ENCODE results near the gene SLAIN1. TPM values are rescaled to one million over a fixed set of nuclear protein-coding genes. Genes with fewer than 3 reads are reported as not detected.
"Not testable (repeated sequence)": the region's sequence is repeated elsewhere in the genome, so short reads cannot be mapped to it uniquely, and the experiment has no call there.

Gene SLAIN1
- 6.0 TPM for total RNA-seq
- long read RNA-seq, transcript SLAIN1-206 (7 exons, 2,855 nt), result major isoform, 9 of 13 reads
- long read RNA-seq, partial matches to known transcripts, result 0 of 13 reads
- long read RNA-seq, other reads (novel, unspliced or antisense), result 4 of 13 reads

DNA sequence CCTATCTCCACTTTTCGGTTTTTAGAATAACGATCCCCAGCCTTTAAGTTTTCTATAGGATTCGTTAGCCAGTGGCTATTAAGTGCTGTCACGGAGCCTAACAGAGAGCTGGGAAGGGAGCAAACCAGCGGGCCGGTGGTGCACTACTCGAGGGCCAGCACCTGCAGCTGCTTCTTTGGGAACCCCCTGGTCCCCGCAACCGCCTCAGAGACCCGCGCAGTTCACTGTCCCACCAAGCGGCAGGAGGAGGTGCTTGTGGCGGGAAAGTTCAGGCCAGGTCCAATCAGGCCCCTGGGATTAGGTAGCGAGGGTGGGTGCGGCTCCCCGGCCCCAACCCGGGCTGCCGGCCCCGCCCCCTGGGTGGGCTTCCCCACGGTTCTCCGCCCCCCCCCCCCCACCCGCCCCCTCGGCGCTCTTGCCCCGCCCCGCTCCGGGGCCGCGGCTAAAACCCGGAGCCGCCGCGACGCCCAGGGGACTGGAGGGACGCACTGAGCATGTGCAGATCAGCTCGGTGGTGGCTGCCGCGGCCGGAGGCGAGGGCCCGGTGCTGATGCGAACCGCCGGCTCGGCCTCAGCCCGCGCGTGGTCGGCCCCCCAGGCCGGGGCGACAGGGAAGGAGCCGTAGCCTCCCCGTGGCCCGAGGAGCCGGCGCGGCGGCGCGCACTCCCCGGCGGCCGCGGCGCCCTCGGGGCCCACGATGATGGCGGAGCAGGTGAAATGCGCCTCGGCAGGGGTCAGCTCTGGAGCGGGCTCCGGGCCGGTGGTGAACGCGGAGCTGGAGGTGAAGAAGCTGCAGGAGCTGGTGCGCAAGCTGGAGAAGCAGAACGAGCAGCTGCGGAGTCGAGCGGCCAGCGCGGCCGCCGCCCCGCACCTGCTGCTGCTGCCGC is at the start of gene SLAIN1:
TSS of gene SLAIN1 (plus strand) at position 471 of the 887 bp plus-strand sequence. CDS start at position 698, 227 bp downstream.
- peak; percentile 95 for ATAC-seq (ENCODE audit: poor library complexity)
- DNase-seq, result peak; percentile 86
- intact Hi-C loops (cut with DNase I), result no loop called here

DNA sequence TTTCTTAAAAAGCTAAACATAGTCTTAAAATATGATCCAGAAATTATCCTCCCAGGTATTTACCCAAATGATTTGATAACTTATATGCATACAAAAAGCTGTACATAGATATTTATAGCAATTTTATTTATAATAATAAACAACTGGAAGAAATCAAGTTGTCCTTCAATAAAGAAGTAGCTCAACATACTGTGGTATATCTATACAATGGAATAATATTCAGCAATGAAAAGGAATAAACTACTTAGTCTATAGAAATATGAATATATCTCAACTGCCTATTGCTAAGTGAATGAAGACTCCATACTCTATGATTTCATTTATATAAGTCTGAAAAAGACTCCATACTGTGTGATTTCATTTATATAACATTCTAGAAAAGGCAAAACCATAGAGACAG is 47.1 kb upstream of the SLAIN1 start:
- no peak for DNase-seq
- ATAC-seq (ENCODE audit: poor library complexity), result no peak
- intact Hi-C loops (cut with DNase I), result no loop called here

DNA sequence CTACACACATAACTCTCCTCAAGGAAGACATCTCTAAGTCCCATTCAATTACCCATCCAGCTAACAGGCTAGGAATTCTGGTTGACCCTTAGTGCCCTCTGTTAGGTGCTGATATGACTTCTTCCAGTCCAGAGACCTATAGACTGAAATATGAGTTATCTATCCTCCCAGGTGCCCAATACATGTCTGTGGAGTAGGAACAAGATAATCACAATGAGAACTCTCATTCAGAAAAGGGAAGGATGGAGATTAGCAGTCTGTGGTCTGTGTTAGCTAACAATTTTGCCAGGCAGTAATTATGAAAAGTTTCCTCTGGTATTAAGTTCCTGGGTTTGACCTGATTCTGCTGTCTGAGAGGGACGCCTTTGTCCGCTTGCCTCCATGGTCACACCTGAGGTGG is 44.2 kb upstream of the SLAIN1 start:
- no peak for ATAC-seq (ENCODE audit: poor library complexity)
- intact Hi-C loops (cut with DNase I), result no loop called here
- DNase-seq, result no peak

DNA sequence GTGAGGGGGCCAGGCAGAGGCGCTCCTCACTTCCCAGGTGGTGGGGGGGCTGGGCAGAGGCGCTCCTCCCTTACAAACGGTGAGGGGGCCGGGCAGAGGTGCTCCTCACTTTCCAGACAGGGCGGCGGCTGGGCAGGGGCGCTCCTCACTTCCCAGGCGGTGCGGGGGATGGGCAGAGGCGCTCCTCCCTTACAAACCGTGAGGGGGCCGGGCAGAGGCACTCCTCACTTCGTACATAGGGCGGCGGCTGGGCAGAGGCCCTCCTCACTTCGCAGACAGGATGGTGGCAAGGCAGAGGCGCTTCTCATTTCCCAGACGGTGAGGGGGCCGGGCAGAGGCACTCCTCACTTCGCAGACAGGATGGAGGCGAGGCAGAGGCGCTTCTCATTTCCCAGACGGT is 37.5 kb upstream of the SLAIN1 start:
- ATAC-seq (ENCODE audit: poor library complexity); DNase-seq; intact Hi-C loops (cut with DNase I): not testable (repeated sequence)

DNA sequence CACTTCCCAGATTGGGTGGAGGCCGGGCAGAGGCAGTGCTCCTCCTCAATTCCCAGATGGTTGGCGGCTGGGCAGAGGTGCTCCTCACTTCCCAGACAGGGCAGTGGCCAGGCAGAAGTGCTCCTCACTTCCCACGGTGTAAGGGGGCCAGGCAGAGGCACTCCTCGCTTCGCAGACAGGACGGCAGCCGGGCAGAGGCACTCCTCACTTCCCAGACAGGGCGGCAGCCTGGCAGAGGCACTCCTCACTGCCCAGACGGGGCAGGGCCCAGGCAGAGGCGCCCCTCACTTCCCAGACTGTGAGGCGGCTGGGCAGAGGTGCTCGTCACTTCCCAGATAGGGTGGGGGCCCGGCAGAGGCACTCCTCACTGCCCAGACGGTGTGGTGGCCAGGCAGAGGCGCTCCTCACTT is 36.6 kb upstream of the SLAIN1 start:
- DNase-seq (no peak), ATAC-seq (ENCODE audit: poor library complexity) (no peak)
- intact Hi-C loops (cut with DNase I), result no loop called here

DNA sequence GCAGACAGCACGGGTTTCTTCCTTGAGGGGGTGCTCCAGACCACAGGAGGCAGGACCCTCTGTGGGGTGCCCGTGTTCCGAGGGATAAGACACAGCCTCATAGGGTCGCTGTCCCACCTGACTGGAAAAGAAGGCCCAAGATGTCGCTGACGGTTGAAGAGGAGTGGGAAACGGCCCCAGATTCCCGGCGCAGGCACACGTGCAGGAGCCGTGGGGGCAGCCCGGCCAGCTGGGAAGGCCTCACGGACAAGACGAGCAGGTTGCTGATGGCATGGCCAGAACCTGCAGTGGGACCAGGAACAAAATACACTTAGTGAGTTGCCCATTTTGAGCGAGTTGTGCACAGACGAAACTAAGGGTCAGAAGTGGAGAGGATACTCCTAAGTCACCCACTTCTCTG is 35.2 kb upstream of the SLAIN1 start:
- ATAC-seq (ENCODE audit: poor library complexity), result not testable (repeated sequence)

DNA sequence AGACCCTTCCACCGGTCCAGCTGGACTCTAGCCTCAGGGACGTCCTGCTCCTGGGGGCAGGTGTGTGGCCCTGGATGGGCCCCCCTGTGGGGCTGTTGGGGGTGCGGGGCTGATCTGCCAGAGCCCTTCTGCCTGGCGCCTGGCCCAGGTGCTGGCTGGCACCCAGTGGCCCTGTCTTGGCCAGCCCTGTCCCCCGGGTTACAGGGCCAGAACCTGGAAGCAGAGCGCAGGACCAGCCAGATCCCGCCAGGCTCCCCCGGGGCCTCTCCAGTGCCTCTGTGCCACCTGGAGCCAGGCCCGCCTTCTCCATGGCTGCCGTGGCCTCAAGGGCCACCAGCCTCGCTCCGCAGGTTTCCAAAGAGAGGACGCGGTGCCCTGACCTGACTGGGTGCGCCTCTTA is 34.7 kb upstream of the SLAIN1 start:
- intact Hi-C loops (cut with DNase I); ATAC-seq (ENCODE audit: poor library complexity); DNase-seq: not testable (repeated sequence)

More for the DNA sequence above, 35.2 kb upstream of the SLAIN1 start:
- intact Hi-C loops (cut with DNase I); DNase-seq: not testable (repeated sequence)

DNA sequence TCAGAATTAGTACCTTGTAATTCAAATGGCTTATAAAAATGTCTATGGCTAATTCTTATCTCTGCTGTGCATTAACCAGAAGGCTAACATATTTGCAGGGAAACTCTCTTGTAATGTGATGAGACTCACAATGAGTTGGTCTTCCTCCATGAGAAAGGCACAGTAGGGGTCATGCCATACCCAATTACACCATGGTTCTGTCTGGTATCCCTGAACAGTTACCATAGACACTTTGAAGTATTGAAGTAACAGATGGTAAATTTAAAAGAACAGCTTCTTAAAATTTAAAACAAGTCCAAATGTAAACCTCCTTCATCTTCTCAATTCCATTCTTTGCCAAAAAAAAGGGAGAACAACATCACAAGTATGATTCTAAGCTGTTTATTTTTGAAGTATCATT is 22.6 kb upstream of the SLAIN1 start:
- DNase-seq (no peak), ATAC-seq (ENCODE audit: poor library complexity) (no peak)
- intact Hi-C loops (cut with DNase I), result no loop called here

DNA sequence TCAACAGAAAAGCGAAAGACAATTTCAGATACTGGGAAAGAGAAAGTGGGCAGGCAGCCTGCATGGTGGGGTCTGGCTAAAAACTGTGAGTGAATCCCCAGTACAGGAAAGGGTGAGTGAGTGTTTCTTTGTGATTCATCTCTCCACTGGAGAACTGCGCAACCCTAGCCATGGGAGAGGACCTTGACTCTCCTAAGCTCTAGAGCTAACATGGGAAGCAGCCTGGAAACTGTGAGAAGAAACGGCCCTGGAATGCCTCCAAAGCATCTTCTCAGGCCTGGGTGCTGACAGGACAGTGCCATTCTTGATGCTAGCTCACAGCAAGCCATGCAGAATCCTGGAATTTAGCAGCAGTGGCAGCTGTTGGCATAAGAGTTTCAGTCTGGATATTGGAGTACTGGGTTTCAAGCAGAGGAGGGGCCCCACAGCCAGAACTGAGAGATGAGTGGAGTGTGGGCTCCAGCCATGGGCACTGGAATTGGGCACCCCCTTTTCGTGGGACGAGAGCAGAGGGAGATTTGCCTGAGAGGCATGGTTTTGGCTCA is 18.7 kb upstream of the SLAIN1 start:
- ATAC-seq (ENCODE audit: poor library complexity) (no peak), DNase-seq (no peak)
- intact Hi-C loops (cut with DNase I), result no loop called here

DNA sequence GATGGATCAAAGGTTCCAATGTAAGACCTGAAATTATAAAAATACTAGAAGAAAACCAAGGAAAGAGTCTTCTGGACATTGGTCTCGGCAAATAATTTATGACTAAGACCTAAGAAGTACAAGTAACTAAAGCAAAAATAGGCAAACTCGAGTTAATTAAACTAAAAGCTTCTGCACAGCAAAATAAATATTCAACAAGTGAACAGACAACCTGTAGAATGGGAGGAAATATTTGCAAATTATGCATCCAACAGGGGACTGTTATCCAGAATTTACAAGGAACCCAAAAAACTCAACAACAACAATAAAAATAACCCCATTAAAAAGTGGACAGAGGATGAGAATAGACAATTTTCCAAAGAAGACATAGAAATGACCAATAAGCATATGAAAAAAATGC is 9.7 kb upstream of the SLAIN1 start:
- DNase-seq (no peak), ATAC-seq (ENCODE audit: poor library complexity) (no peak)
- intact Hi-C loops (cut with DNase I), result no loop called here

DNA sequence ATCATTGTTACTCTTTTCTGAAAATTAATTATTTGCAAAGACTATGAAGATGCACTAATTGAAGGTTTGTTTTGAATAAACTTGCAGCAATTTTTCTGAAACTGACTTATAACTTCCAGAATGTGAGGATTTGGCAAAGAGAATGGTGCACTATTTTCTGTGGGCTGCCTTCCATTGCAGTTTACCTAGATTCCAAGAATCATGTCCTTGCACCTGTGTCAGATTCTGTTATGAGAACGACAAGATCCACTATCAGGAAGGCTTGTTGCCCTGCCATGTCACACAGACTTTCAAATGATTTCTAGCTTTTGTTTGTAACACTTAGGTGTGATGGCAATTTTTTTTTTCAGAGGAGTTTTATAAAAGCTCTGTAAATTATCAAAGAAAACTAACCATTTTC is 5.6 kb upstream of the SLAIN1 start:
- DNase-seq, result no peak
- no peak for ATAC-seq (ENCODE audit: poor library complexity)
- intact Hi-C loops (cut with DNase I), result no loop called here

DNA sequence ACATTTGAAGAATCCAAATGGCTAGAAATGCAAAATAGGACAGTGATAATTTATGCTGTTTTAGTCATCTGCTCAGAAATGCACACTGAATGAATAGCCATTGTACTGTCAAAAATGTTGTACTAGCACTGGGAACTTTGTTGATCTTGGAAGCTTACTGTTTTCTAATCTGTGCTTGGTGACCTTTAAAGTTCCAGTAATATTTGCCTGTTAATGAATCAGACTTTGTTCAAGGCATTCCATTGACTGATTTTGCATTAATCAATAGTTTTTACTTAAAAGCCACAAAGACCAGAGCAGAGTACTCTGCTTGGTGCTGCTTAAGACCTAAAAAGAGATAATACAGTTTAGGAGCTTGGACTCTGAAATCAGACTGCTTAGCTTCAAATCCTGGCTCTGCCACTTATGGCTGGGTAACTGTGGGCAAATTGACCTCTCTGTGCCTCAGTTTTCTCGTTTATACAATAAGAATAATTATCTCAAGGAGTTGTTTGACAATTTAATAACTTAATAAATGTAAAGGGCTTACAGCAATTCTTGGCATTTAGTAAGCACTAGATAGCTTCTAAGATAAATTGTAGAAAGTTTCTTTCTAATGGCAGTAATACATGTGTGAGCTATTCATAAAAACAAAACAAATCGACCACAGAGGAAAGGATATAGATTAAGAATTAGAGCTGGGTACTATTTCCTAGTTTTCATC is 4.6 kb upstream of the SLAIN1 start:
- intact Hi-C loops (cut with DNase I), result no loop called here
- ATAC-seq (ENCODE audit: poor library complexity), result no peak

DNA sequence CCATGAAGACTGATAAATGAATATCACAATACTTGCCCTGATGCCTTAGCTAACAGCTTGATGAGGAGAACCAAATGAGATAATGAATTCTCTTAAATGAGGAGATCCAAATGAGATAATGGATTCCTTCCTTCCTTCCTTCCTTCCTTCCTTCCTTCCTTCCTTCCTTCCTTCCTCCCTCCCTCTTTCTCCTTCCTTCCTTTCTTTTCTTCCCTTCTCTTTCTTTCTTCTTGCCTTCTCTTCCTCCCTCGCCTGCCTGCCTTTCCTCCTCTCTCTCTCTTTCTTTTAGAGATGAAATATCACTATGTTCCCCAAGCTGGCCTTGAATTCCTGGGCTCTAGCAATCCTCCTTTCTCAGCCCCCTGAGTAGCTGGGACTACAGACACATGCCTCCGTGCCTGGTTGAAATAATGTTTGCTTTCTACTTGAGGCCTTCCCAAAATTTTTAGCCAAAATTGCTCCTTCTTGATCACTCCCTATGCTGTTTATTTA is 4.0 kb upstream of the SLAIN1 start:
- no peak for DNase-seq
- intact Hi-C loops (cut with DNase I), result no loop called here
- no peak for ATAC-seq (ENCODE audit: poor library complexity)

More for the DNA sequence above, 4.6 kb upstream of the SLAIN1 start:
- DNase-seq, result no peak

DNA sequence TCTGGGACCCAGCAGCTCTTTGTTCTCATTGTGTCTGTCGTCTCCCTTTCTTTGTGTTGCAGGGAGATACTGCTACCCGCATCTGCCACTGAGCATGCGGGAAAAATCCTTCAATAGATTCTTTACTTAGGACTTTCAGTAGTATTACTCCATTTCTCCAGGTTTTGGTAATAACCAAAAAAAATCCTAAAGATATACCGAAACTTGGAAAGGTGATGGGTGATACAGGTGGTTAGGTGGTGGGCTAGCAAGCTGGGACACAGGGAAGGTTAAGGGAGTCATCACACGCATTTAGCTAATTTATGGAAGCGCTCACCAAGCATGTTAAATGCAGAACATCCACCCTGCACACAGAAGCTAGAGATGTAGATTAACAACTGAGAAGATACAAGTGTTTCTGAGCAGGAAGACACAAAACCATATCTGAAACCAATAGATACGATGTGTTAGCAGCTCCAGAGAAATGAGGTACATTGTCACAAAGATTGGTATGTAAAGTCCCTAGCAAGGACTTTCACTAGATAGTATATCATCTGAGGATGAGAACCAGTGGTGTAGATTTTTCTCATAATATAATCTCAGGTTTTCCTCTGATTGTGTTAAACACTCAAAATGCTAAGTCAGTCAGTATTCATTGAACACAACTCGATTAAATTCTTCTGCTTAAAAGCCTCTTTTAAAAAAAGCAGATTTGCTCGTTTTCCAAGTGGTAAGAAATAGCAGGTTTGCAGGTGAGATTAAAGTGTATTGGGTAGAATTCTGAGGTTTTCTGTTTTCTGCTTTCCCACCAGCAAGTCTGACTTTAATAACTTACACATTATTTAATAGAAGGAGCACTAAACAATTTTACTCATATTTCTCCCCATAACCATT is 1.2 kb upstream of the SLAIN1 start:
- ATAC-seq (ENCODE audit: poor library complexity) (no peak), DNase-seq (no peak)
- intact Hi-C loops (cut with DNase I), result no loop called here

DNA sequence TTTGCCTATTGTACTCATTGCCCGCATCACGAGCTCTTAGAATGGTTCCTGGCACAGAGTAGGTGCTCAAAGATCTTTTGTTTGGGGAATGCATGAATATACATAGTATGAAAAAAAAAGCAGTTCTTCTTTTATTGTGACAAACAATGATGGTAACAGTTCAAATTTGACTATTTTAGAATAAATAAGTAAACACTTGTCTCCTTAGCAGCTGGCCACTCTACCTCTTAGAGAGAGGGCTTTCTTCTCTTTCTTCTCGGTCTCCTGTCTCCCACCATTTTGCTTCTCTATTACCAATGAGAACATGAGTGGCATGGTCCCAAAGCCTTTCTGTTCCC is 639 bp upstream of the SLAIN1 start:
- intact Hi-C loops (cut with DNase I), result no loop called here
- ATAC-seq (ENCODE audit: poor library complexity), result peak; percentile 39

DNA sequence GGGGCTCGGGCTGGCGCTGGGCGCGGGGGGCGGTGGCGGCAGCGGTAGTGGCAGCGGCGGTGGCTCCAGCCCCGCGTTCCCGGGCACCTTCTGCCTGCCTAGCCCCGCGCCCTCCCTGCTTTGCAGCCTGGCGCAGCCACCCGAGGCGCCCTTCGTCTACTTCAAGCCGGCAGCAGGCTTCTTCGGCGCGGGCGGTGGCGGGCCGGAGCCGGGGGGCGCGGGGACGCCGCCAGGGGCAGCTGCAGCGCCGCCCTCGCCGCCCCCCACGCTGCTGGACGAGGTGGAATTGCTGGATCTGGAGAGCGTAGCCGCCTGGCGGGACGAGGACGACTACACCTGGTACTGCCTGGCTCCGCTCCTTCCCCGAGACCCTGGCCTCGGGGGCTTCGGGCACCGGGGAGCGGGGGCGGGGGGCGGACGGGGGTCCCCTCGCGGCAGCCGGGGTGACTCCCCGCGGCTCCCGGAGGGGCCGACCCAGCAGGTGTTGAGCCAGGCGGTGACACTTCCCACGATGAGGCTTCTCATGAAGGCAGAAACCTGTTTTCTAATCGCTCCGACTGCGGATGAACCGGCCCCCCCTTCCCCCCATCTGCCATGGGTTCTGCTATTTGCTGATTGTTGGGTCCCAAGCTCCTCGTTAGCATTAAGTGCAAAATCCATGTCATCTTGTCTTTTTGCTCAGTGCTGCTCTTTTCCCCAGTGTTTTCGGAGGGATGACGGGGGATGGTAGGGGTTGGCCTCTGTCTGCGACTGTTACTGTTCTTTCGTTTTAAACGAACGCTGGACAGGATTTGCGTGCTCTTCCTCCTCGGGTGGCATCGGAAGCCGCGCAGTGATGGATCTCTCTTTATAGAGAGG is 943 bp downstream of the SLAIN1 start:
- intact Hi-C loops (cut with DNase I), result no loop called here
- ATAC-seq (ENCODE audit: poor library complexity), result no peak
- DNase-seq, result peak; percentile 47

More for the DNA sequence above, 639 bp upstream of the SLAIN1 start:
- no peak for DNase-seq

DNA sequence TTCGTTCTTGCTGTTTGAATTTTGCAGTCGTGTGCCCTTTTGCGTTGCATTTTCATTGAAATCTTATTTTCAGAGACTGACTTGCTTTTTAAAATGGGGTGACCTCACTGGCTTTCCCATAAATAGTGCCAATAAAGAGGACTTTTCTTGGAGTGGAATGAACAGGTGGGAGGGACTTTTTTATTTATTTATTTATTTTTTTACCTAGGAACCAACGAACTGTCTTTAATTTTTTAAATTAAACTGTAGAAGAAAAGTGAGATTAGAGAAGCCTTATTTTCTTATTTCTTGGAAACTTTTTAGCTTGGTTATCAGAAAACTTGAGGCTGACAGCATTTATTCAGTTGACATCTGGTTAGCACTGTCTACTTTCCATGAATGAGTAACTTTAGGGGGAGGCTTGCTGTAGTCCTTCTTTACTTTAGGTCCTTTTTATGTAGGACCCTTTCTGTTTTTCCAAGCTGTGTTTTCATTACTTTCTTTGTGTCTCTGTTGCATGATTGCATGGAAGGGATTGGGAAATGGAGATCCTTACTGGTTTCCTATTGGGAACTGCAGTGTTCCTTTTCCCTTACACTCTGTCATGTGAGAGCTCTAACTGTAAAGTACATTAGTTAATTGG is 1.7 kb downstream of the SLAIN1 start:
- DNase-seq (no peak), ATAC-seq (ENCODE audit: poor library complexity) (no peak)
- intact Hi-C loops (cut with DNase I), result no loop called here

All from Right ventricle myocardium superior (tissue), 1 donor.